Adrenal gland (tissue), 5 donors: ENCODE data around the gene ATP8B3.

Experiments used
- POLR2A ChIP-seq, 2 donors: fragments of 450-650 bp; IDR thresholded peaks; one replicate each; pipeline ENCODE4 v1.6.1; 2017; ENCODE audit warnings: antibody characterized with exemption in 2 of 2, mild to moderate bottlenecking in 2 of 2, moderate library complexity in 1 of 2
- TF ChIP-seq, protein P1 (sequence below), 6 experiments: fragments of 450-650 bp in 4 of 6; fragments of 200-600 bp in 2 of 6; sonication (generic) in 1 of 6; IDR thresholded peaks; 1 replicate in 5 of 6; 2 replicates in 1 of 6; pipeline versions ENCODE4 v1.5.1 to v1.8.0; 2016 to 2021; ENCODE audit warnings: antibody characterized with exemption in 6 of 6, mild to moderate bottlenecking in 2 of 6, moderate library complexity in 1 of 6
- donor health status: DM: no; HTN: no; CAD: no.

DNA sequence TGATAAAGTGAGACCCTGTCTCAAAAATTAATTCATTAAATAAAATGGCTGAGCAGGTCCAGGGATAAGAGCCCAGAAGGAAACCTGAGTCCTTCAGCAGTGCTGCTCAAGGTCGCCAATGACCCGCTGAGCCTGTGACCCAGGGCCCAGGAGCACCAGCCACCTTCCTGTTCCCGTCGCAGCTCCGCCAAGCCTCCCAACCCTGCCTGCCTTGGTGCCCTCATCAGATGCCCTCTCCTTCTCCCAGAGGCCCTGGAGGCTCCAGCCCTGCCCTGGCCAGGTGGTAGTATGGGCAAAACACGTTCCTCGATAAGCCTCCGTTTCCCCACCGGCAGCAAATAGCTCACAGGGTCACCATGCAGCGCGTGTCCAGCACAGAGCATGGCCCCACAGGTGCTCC, 33.6 kb upstream of the ATP8B3 start:
- TF ChIP-seq, protein P1, sequence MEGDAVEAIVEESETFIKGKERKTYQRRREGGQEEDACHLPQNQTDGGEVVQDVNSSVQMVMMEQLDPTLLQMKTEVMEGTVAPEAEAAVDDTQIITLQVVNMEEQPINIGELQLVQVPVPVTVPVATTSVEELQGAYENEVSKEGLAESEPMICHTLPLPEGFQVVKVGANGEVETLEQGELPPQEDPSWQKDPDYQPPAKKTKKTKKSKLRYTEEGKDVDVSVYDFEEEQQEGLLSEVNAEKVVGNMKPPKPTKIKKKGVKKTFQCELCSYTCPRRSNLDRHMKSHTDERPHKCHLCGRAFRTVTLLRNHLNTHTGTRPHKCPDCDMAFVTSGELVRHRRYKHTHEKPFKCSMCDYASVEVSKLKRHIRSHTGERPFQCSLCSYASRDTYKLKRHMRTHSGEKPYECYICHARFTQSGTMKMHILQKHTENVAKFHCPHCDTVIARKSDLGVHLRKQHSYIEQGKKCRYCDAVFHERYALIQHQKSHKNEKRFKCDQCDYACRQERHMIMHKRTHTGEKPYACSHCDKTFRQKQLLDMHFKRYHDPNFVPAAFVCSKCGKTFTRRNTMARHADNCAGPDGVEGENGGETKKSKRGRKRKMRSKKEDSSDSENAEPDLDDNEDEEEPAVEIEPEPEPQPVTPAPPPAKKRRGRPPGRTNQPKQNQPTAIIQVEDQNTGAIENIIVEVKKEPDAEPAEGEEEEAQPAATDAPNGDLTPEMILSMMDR (IDR thresholded peaks at IDR 0.05): no peak
- no peak for TF ChIP-seq POLR2A (IDR thresholded peaks at IDR 0.05)
